Measurements from ENCODE around the gene PTPRN. TPM values are rescaled to one million over a fixed set of nuclear protein-coding genes. Genes with fewer than 3 reads are reported as not detected.

Gene PTPRN
- total and polyA plus RNA-seq, 10 of the 15 experiments (the other 5 are each of a cell fraction or from before 2014, with no cell fraction given): 0.28 to 0.69 TPM; not detected in 8

DNA sequence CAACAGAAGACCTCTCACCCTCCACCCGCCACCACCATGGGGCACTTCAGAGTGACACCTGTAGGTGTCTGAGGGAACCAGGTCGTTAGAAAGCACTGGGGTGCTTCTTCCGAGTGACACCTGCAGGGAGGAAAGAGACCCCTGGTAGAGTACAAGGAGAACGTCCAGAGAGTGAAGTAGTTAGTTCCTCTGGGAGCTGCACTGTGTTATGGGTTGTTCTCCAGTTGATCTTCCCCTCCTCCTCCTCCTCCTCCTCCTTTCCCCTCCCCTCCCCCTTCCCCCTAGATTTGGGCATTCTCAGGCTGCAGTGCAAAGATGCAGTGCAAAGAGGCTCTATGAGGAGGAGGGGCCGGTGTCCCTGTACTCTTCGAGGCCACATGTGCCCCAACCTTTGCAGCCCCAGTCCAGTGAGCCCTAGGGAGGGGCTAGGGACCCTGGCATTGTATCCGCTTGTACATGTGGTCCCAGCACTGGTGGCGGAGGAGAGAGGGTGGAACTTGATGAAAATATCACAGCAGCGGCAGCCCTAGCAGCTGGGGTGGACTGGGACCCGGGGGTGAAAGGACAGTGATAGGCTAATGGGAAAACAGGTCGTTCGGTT is 29.2 kb downstream of the PTPRN start (continued):
- TF ChIP-seq PKNOX1 (IDR thresholded peaks at IDR 0.05): peak; percentile 89
- peak; percentile 44 for TF ChIP-seq PBX3 (IDR thresholded peaks at IDR 0.05; ENCODE audit: insufficient replicate concordance, low read depth, low read length)
- TF ChIP-seq, protein P1, sequence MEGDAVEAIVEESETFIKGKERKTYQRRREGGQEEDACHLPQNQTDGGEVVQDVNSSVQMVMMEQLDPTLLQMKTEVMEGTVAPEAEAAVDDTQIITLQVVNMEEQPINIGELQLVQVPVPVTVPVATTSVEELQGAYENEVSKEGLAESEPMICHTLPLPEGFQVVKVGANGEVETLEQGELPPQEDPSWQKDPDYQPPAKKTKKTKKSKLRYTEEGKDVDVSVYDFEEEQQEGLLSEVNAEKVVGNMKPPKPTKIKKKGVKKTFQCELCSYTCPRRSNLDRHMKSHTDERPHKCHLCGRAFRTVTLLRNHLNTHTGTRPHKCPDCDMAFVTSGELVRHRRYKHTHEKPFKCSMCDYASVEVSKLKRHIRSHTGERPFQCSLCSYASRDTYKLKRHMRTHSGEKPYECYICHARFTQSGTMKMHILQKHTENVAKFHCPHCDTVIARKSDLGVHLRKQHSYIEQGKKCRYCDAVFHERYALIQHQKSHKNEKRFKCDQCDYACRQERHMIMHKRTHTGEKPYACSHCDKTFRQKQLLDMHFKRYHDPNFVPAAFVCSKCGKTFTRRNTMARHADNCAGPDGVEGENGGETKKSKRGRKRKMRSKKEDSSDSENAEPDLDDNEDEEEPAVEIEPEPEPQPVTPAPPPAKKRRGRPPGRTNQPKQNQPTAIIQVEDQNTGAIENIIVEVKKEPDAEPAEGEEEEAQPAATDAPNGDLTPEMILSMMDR (IDR thresholded peaks at IDR 0.05 in 2 of 3, conservative IDR thresholded peaks at IDR 0.05 in 1 of 3; ENCODE audit: control insufficient read depth in 2 of 3, extremely low read depth in 1 of 3, insufficient read depth in 1 of 3, low read depth in 3 of 3, low read length in 3 of 3): peak in 1 of 3 experiments; percentile 25; a peak in 3 of 6 replicates
- TF ChIP-seq RAD21 (IDR thresholded peaks at IDR 0.05; ENCODE audit: insufficient read depth, low read depth, low read length): peak; percentile 13; the same call in 1 of the 2 replicates

Measured in GM12878 (cell line).